ENCODE results near the gene IP6K1.

The IP6K1 gene

GRCh38 chr3:49775538-49775937 is 10.8 kb downstream of the IP6K1 start:
- DNase-seq (ENCODE audit: low read depth), result no peak
- TF ChIP-seq CTCF (IDR thresholded peaks at IDR 0.05; ENCODE audit: low read length, missing control alignments), result no peak
- no peak overlapping the region for H3K4me3 ChIP-seq (replicated peaks; ENCODE audit: low read depth, low read length)

GRCh38 chr3:49772703-49773102 is 13.6 kb downstream of the IP6K1 start:
- H3K4me3 ChIP-seq (replicated peaks; ENCODE audit: low read depth, low read length), result no peak overlapping the region
- no peak for DNase-seq (ENCODE audit: low read depth)
- TF ChIP-seq CTCF (IDR thresholded peaks at IDR 0.05; ENCODE audit: low read length, missing control alignments), result no peak

- TF ChIP-seq CTCF (IDR thresholded peaks at IDR 0.05; ENCODE audit: low read length, missing control alignments), result no peak
- H3K4me3 ChIP-seq (replicated peaks; ENCODE audit: low read depth, low read length), result no peak overlapping the region
- DNase-seq (ENCODE audit: low read depth), result no peak
Observed at GRCh38 chr3:49771340-49771938, 14.9 kb downstream of the IP6K1 start.

- no peak for DNase-seq (ENCODE audit: low read depth)
- H3K4me3 ChIP-seq (replicated peaks; ENCODE audit: low read depth, low read length), result no peak overlapping the region
- TF ChIP-seq CTCF (IDR thresholded peaks at IDR 0.05; ENCODE audit: low read length, missing control alignments), result no peak
Observed at GRCh38 chr3:49769926-49770325, 16.4 kb downstream of the IP6K1 start.

GRCh38 chr3:49769286-49769915 is 16.9 kb downstream of the IP6K1 start:
- no peak for TF ChIP-seq CTCF (IDR thresholded peaks at IDR 0.05; ENCODE audit: low read length, missing control alignments)
- no peak for DNase-seq (ENCODE audit: low read depth)

GRCh38 chr3:49763981-49764380 is 22.4 kb downstream of the IP6K1 start:
- no peak for DNase-seq (ENCODE audit: low read depth)
- TF ChIP-seq CTCF (IDR thresholded peaks at IDR 0.05; ENCODE audit: low read length, missing control alignments), result no peak
- no peak overlapping the region for H3K4me3 ChIP-seq (replicated peaks; ENCODE audit: low read depth, low read length)

More at GRCh38 chr3:49769286-49769915, 16.9 kb downstream of the IP6K1 start:
- no peak overlapping the region for H3K4me3 ChIP-seq (replicated peaks; ENCODE audit: low read depth, low read length)

- no peak for TF ChIP-seq CTCF (IDR thresholded peaks at IDR 0.05; ENCODE audit: low read length, missing control alignments)
- no peak overlapping the region for H3K4me3 ChIP-seq (replicated peaks; ENCODE audit: low read depth, low read length)
- DNase-seq (ENCODE audit: low read depth), result no peak
Observed at GRCh38 chr3:49761661-49762060, 24.7 kb downstream of the IP6K1 start.
